Airway epithelial cell (primary cell): ENCODE results near the gene PRKCI. TPM values are rescaled to one million over a fixed set of nuclear protein-coding genes. Genes with fewer than 3 reads are reported as not detected.

Source experiments
- total RNA-seq: library from RNA; depleted of rRNA; stranded (reverse); fragments of >200 nt; gene quantifications from 2 replicates; pipeline ENCODE4 v1.2.3, GENCODE V29; 2015

The PRKCI gene
- total RNA-seq, result 32.7 and 46.7 TPM in 2 replicates

GRCh38 chr3:170221924-170222646 is at the start of gene PRKCI:
TSS of gene PRKCI (plus strand) at chr3:170222424. CDS start at chr3:170222670, 246 bp downstream.

GRCh38 chr3:170180908-170181885 is 41.0 kb upstream of the PRKCI start, which contains the start of gene PHC3:
TSS of gene PHC3 (minus strand) at chr3:170181733. CDS start at chr3:170181715, 18 bp downstream.

Other genes starting within 250 kb of the PRKCI start
- 1.1 TPM in 2 replicates for gene GPR160, start 184.4 kb upstream of the PRKCI start, total RNA-seq
- 11.6 and 17.1 TPM in 2 replicates for gene PHC3, start 40.7 kb upstream of the PRKCI start, total RNA-seq
- gene SKIL, start 135.3 kb downstream of the PRKCI start, total RNA-seq, result 11.4 and 24.1 TPM in 2 replicates
- 2.8 and 3.0 TPM in 2 replicates for gene CLDN11, start 196.4 kb downstream of the PRKCI start, total RNA-seq